ENCODE data around the gene RPS3A.

DNA sequence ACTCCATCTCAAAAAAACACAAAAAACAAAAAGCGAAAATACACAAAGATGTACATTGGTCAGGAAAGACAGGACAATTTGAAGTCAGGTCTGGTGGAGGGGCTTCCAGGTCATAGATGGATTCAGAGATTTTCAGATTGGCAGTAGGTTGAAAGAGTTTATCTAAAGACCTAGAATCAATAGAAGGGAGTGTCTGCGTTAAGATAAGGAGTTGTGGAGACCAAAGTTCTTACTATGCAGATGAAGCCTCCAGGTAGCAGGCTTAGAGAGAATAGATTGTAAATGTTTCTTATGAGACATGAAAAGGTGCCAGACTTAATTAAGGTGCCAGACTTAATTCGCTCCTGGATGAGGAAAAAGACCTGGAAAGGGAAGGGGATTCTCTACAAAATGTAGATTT is 6.9 kb upstream of the RPS3A start:
- TF ChIP-seq, protein P1, sequence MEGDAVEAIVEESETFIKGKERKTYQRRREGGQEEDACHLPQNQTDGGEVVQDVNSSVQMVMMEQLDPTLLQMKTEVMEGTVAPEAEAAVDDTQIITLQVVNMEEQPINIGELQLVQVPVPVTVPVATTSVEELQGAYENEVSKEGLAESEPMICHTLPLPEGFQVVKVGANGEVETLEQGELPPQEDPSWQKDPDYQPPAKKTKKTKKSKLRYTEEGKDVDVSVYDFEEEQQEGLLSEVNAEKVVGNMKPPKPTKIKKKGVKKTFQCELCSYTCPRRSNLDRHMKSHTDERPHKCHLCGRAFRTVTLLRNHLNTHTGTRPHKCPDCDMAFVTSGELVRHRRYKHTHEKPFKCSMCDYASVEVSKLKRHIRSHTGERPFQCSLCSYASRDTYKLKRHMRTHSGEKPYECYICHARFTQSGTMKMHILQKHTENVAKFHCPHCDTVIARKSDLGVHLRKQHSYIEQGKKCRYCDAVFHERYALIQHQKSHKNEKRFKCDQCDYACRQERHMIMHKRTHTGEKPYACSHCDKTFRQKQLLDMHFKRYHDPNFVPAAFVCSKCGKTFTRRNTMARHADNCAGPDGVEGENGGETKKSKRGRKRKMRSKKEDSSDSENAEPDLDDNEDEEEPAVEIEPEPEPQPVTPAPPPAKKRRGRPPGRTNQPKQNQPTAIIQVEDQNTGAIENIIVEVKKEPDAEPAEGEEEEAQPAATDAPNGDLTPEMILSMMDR (IDR thresholded peaks at IDR 0.05; ENCODE audit: extremely low read depth in 1 of 2, insufficient read depth in 1 of 2, low read depth in 1 of 2, low read length in 2 of 2), result no peak
- TF ChIP-seq JUN (IDR thresholded peaks at IDR 0.05; ENCODE audit: borderline replicate concordance, insufficient read depth, insufficient read length, low read depth), result no peak
- no peak for TF ChIP-seq POLR2A (IDR thresholded peaks at IDR 0.05; ENCODE audit: low read depth, low read length)
- TF ChIP-seq EZH2 (IDR thresholded peaks at IDR 0.05; ENCODE audit: borderline replicate concordance, low read depth, low read length, severe bottlenecking), result no peak
- no peak for TF ChIP-seq POLR2AphosphoS5 (IDR thresholded peaks at IDR 0.05; ENCODE audit: insufficient read depth, low read depth, low read length)

Measured in endothelial cell of umbilical vein (primary cell).